Activated CD4-positive, alpha-beta T cell treated with anti-CD3 and anti-CD28 coated beads, Interleukin-2, amount 10 ng/mL, durations not matched to agents 7 days and 5 days (primary cell): ENCODE data around the gene SENP1. TPM values are rescaled to one million over a fixed set of nuclear protein-coding genes. Genes with fewer than 3 reads are reported as not detected.

Experiments used
- CTCF ChIA-PET: fragments of 350-600 bp; sonication (Branson Sonifier 250); formaldehyde crosslinking; loops from one replicate; lab custom pipeline; 2021; ENCODE audit warnings: antibody characterized with exemption; lab: Charles Lee
- POLR2A ChIA-PET: fragments of 350-600 bp; sonication (Branson Sonifier 250); formaldehyde crosslinking; loops from one replicate; lab custom pipeline; 2021; ENCODE audit warnings: antibody characterized with exemption; lab: Charles Lee
- DNase-seq: peaks from one replicate; pipeline ENCODE4 v3.0.0-alpha.2; 2020
- H3K27ac Mint-ChIP-seq: one replicate; pipeline ENCODE4 v1.8.0; 2021; ENCODE audit warnings: mild to moderate bottlenecking, moderate library complexity, mixed read lengths
- H3K27me3 Mint-ChIP-seq: one replicate; pipeline ENCODE4 v1.8.0; 2021; ENCODE audit warnings: mixed read lengths
- H3K36me3 Mint-ChIP-seq: one replicate; pipeline ENCODE4 v1.8.0; 2021; ENCODE audit warnings: low read depth, mixed read lengths
- H3K4me1 Mint-ChIP-seq: one replicate; pipeline ENCODE4 v1.8.0; 2021; ENCODE audit warnings: mixed read lengths
- H3K4me3 Mint-ChIP-seq: one replicate; pipeline ENCODE4 v1.8.0; 2021; ENCODE audit warnings: mild to moderate bottlenecking, moderate library complexity, mixed read lengths
- H3K9me3 Mint-ChIP-seq: one replicate; pipeline ENCODE4 v1.8.0; 2021; ENCODE audit warnings: mixed read lengths
- total RNA-seq, 2 experiments: library from RNA; stranded (reverse); gene quantifications; one replicate each; pipeline ENCODE4 v1.2.3, GENCODE V29; 2021

The SENP1 gene
- total RNA-seq, 2 experiments from 2014 or later = 37.2 to 48.0 TPM

GRCh38 chr12:48106681-48107613 is 1.1 kb upstream of the SENP1 start:
- Mint-ChIP-seq H3K27ac (peak overlapping the region; percentile 91), H3K36me3 (peaks cover 4% of the 10 kb centered on the region), H3K9me3 (no peaks in the 10 kb centered on the region), H3K4me3 (peak overlapping the region; percentile 91), H3K4me1 (peaks cover 48% of the 10 kb centered on the region), H3K27me3 (peaks cover 2% of the 10 kb centered on the region)
- CTCF ChIA-PET = interaction anchor here (0.8 to 1.7 kb wide), 6 partner anchors 12 to 442 kb away, joined by 3 to 5 read pairs (median 3); partner anchors contain the start of genes ASB8 and PFKM
- no peak for DNase-seq
- POLR2A ChIA-PET = no interaction called here

GRCh38 chr12:48105321-48105866 is 485 bp downstream of the SENP1 start:
- CTCF ChIA-PET = interaction anchor here (0.6 to 1.0 kb wide), 3 partner anchors 14 to 830 kb away, joined by 3 to 5 read pairs (median 4); partner anchors contain the start of gene PFKM
- Mint-ChIP-seq H3K27ac (peak overlapping the region; percentile 91), H3K4me3 (peak overlapping the region; percentile 91), H3K36me3 (peaks cover 4% of the 10 kb centered on the region), H3K27me3 (peaks cover 2% of the 10 kb centered on the region), H3K4me1 (peaks cover 54% of the 10 kb centered on the region), H3K9me3 (no peaks in the 10 kb centered on the region)
- DNase-seq = peak; percentile 37
- POLR2A ChIA-PET = interaction anchor here (1.9 kb wide), 1 partner anchor 52 kb away, joined by 9 read pairs; the partner anchor contains the start of gene ASB8

- Mint-ChIP-seq H3K4me3 (peak overlapping the region; percentile 91), H3K4me1 (peaks cover 50% of the 10 kb centered on the region), H3K27ac (peak overlapping the region; percentile 91), H3K9me3 (no peaks in the 10 kb centered on the region), H3K27me3 (peaks cover 2% of the 10 kb centered on the region), H3K36me3 (peaks cover 4% of the 10 kb centered on the region)
- CTCF ChIA-PET = interaction anchor here (0.6 to 1.0 kb wide), 2 partner anchors 16 to 829 kb away, joined by 3 to 4 read pairs; no protein-coding TSS in a partner anchor
- POLR2A ChIA-PET = interaction anchor here (1.9 kb wide), 1 partner anchor 53 kb away, joined by 9 read pairs; the partner anchor contains the start of gene ASB8
- no peak for DNase-seq
Observed at GRCh38 chr12:48104531-48104930, 1.3 kb downstream of the SENP1 start.

GRCh38 chr12:48092611-48093010 is 13.3 kb downstream of the SENP1 start:
- POLR2A ChIA-PET = no interaction called here
- DNase-seq = no peak
- Mint-ChIP-seq H3K9me3 (no peaks in the 10 kb centered on the region), H3K27ac (no peak overlapping the region), H3K4me3 (no peak overlapping the region), H3K36me3 (peaks cover 36% of the 10 kb centered on the region), H3K27me3 (no peaks in the 10 kb centered on the region), H3K4me1 (peaks cover 6% of the 10 kb centered on the region)
- CTCF ChIA-PET = interaction anchor here (0.6 to 1.2 kb wide), 2 partner anchors 14 to 1208 kb away, joined by 4 to 5 read pairs; no protein-coding TSS in a partner anchor

- CTCF ChIA-PET = no interaction called here
- H3K4me1 Mint-ChIP-seq = no peaks in the 10 kb centered on the region
- H3K4me3 Mint-ChIP-seq = no peak overlapping the region
- POLR2A ChIA-PET = no interaction called here
- no peaks in the 10 kb centered on the region for H3K9me3 Mint-ChIP-seq
- peaks cover 39% of the 10 kb centered on the region for H3K36me3 Mint-ChIP-seq
- no peaks in the 10 kb centered on the region for H3K27me3 Mint-ChIP-seq
- H3K27ac Mint-ChIP-seq = no peak overlapping the region
- DNase-seq = no peak
Observed at GRCh38 chr12:48086327-48086726, 19.6 kb downstream of the SENP1 start.

- peaks cover 35% of the 10 kb centered on the region for H3K36me3 Mint-ChIP-seq
- H3K27ac Mint-ChIP-seq = no peak overlapping the region
- no peaks in the 10 kb centered on the region for H3K9me3 Mint-ChIP-seq
- ChIA-PET POLR2A (no interaction called here), CTCF (interaction anchor here (0.7 to 1.2 kb wide), 3 partner anchors 15 to 330 kb away, joined by 3 to 4 read pairs (median 3); no protein-coding TSS in a partner anchor)
- H3K4me3 Mint-ChIP-seq = no peak overlapping the region
- no peaks in the 10 kb centered on the region for H3K4me1 Mint-ChIP-seq
- no peak for DNase-seq
- no peaks in the 10 kb centered on the region for H3K27me3 Mint-ChIP-seq
Observed at GRCh38 chr12:48084841-48085460, 20.9 kb downstream of the SENP1 start.

- Mint-ChIP-seq H3K4me1 (no peaks in the 10 kb centered on the region), H3K9me3 (no peaks in the 10 kb centered on the region), H3K4me3 (no peak overlapping the region), H3K27me3 (no peaks in the 10 kb centered on the region), H3K36me3 (peaks cover 36% of the 10 kb centered on the region), H3K27ac (no peak overlapping the region)
- ChIA-PET POLR2A (no interaction called here), CTCF (interaction anchor here (0.7 to 1.2 kb wide), 3 partner anchors 16 to 329 kb away, joined by 3 to 4 read pairs (median 3); no protein-coding TSS in a partner anchor)
- DNase-seq = no peak
Observed at GRCh38 chr12:48084066-48084465, 21.8 kb downstream of the SENP1 start.

- peaks cover 28% of the 10 kb centered on the region for H3K36me3 Mint-ChIP-seq
- CTCF ChIA-PET = no interaction called here
- POLR2A ChIA-PET = no interaction called here
Observed at GRCh38 chr12:48080821-48081220, 25.1 kb downstream of the SENP1 start.

GRCh38 chr12:48080285-48080684 is 25.6 kb downstream of the SENP1 start:
- no peak for DNase-seq
- H3K27ac Mint-ChIP-seq = no peak overlapping the region
- CTCF ChIA-PET = no interaction called here
- POLR2A ChIA-PET = no interaction called here
- H3K4me3 Mint-ChIP-seq = no peak overlapping the region
- H3K36me3 Mint-ChIP-seq = peaks cover 28% of the 10 kb centered on the region
- H3K27me3 Mint-ChIP-seq = no peaks in the 10 kb centered on the region
- H3K4me1 Mint-ChIP-seq = no peaks in the 10 kb centered on the region
- H3K9me3 Mint-ChIP-seq = no peaks in the 10 kb centered on the region

More at GRCh38 chr12:48080821-48081220, 25.1 kb downstream of the SENP1 start:
- no peaks in the 10 kb centered on the region for H3K4me1 Mint-ChIP-seq
- no peak overlapping the region for H3K27ac Mint-ChIP-seq
- H3K9me3 Mint-ChIP-seq = no peaks in the 10 kb centered on the region
- no peak for DNase-seq
- no peaks in the 10 kb centered on the region for H3K27me3 Mint-ChIP-seq
- H3K4me3 Mint-ChIP-seq = no peak overlapping the region

- Mint-ChIP-seq H3K36me3 (peaks cover 26% of the 10 kb centered on the region), H3K9me3 (no peaks in the 10 kb centered on the region), H3K27ac (no peak overlapping the region), H3K27me3 (no peaks in the 10 kb centered on the region), H3K4me1 (no peaks in the 10 kb centered on the region), H3K4me3 (no peak overlapping the region)
- DNase-seq = no peak
- CTCF ChIA-PET = no interaction called here
- POLR2A ChIA-PET = interaction anchor here (0.7 kb wide), 1 partner anchor 11 kb away, joined by 4 read pairs; no protein-coding TSS in a partner anchor
Observed at GRCh38 chr12:48078901-48079300, 27.0 kb downstream of the SENP1 start.

- POLR2A ChIA-PET = no interaction called here
- H3K4me1 Mint-ChIP-seq = no peaks in the 10 kb centered on the region
- no peak for DNase-seq
- no peaks in the 10 kb centered on the region for H3K9me3 Mint-ChIP-seq
- no peak overlapping the region for H3K27ac Mint-ChIP-seq
- peaks cover 24% of the 10 kb centered on the region for H3K36me3 Mint-ChIP-seq
- H3K27me3 Mint-ChIP-seq = no peaks in the 10 kb centered on the region
- no peak overlapping the region for H3K4me3 Mint-ChIP-seq
- CTCF ChIA-PET = interaction anchor here (1.1 kb wide), 1 partner anchor 11 kb away, joined by 3 read pairs; no protein-coding TSS in a partner anchor
Observed at GRCh38 chr12:48077111-48077510, 28.8 kb downstream of the SENP1 start.

- ChIA-PET CTCF (no interaction called here), POLR2A (no interaction called here)
- DNase-seq = no peak
- Mint-ChIP-seq H3K36me3 (peaks cover 25% of the 10 kb centered on the region), H3K4me3 (no peak overlapping the region), H3K9me3 (no peaks in the 10 kb centered on the region), H3K27ac (no peak overlapping the region), H3K27me3 (no peaks in the 10 kb centered on the region), H3K4me1 (no peaks in the 10 kb centered on the region)
Observed at GRCh38 chr12:48075832-48076231, 30.0 kb downstream of the SENP1 start.
